H1 (cell line): ENCODE measurements around the gene RALGAPA2. TPM values are rescaled to one million over a fixed set of nuclear protein-coding genes. Genes with fewer than 3 reads are reported as not detected.

ENCODE experiments used
- CTCF ChIA-PET: fragments of 300-600 bp; sonication (Branson Sonifier 250); formaldehyde crosslinking; loops from one replicate; lab custom pipeline; 2021; ENCODE audit not compliant: partially characterized antibody; lab: Charles Lee
- POLR2A ChIA-PET: fragments of 300-600 bp; sonication (Branson Sonifier 250); formaldehyde crosslinking; loops from one replicate; lab custom pipeline; 2021; ENCODE audit warnings: inconsistent platforms; ENCODE audit not compliant: partially characterized antibody; lab: Charles Lee
- DNase-seq, 2 experiments: peaks; one replicate each; pipeline versions ENCODE4 v3.0.0 to v3.0.0-alpha.2; 2010 to 2022; ENCODE audit warnings: low spot score in 2 of 2, low read depth in 1 of 2, mixed read lengths in 1 of 2
- FAIRE-seq: peaks from 2 replicates; lab custom pipeline; 2011; peaks lifted over from hg19 to GRCh38; lab: Jason Lieb, UNC
- H2AFZ ChIP-seq: 2 replicates; pipeline ENCODE4 v1.8.1; 2012; ENCODE audit warnings: low read length, inconsistent platforms
- H2AK5ac ChIP-seq: 2 replicates; pipeline ENCODE4 v1.6.1; 2013; ENCODE audit warnings: low read depth, low read length
- H2BK120ac ChIP-seq: replicated peaks from 2 replicates; pipeline ENCODE3; 2013; ENCODE audit warnings: low read depth, low read length, inconsistent platforms
- H2BK12ac ChIP-seq: 2 replicates; pipeline ENCODE4 v1.6.1; 2013; ENCODE audit warnings: low read depth, low read length
- H2BK15ac ChIP-seq: 2 replicates; pipeline ENCODE4 v1.6.1; 2013; ENCODE audit warnings: low read length
- H2BK20ac ChIP-seq: 2 replicates; pipeline ENCODE4 v1.6.1; 2013; ENCODE audit warnings: low read length
- H2BK5ac ChIP-seq: 2 replicates; pipeline ENCODE4 v1.6.1; 2013; ENCODE audit warnings: low read depth, low read length
- H3K14ac ChIP-seq: 2 replicates; pipeline ENCODE4 v1.6.1; 2013; ENCODE audit warnings: inconsistent platforms; ENCODE audit not compliant: insufficient read length
- H3K18ac ChIP-seq: 2 replicates; pipeline ENCODE4 v1.6.1; 2013; ENCODE audit warnings: low read length; ENCODE audit errors: extremely low read depth
- H3K23ac ChIP-seq: 2 replicates; pipeline ENCODE4 v1.6.1; 2013; ENCODE audit warnings: inconsistent platforms; ENCODE audit not compliant: insufficient read length
- H3K23me2 ChIP-seq: 2 replicates; pipeline ENCODE4 v1.6.1; 2013; ENCODE audit warnings: low read depth, low read length
- H3K27ac ChIP-seq: 2 replicates; pipeline ENCODE4 v1.6.1; 2011; ENCODE audit warnings: low read depth, low read length, inconsistent platforms
- H3K27me3 ChIP-seq, 4 experiments: replicated peaks in 1 of 4; 1 replicate in 1 of 4; 2 replicates in 3 of 4; pipeline versions ENCODE4 v1.6.1 to v1.8.1; 2011 to 2013; ENCODE audit warnings: low read length in 3 of 4, mild to moderate bottlenecking in 3 of 4, inconsistent platforms in 2 of 4, mixed read lengths in 2 of 4, moderate library complexity in 1 of 4; ENCODE audit not compliant: control insufficient read depth in 3 of 4, insufficient read depth in 3 of 4; ENCODE audit errors: extremely low read depth in 1 of 4
- H3K36me3 ChIP-seq, 4 experiments: 2 replicates each; pipeline versions ENCODE4 v1.6.1 to v1.8.1; 2011 to 2013; ENCODE audit warnings: mild to moderate bottlenecking in 4 of 4, low read length in 3 of 4, moderate library complexity in 2 of 4, control low read depth in 1 of 4, inconsistent platforms in 1 of 4; ENCODE audit not compliant: insufficient read depth in 4 of 4, control insufficient read depth in 2 of 4
- H3K4ac ChIP-seq: replicated peaks from 2 replicates; pipeline ENCODE3; 2013; ENCODE audit warnings: low read length, low read depth, mixed read lengths, inconsistent platforms; ENCODE audit not compliant: insufficient read length
- H3K4me1 ChIP-seq, 4 experiments: replicated peaks in 1 of 4; 1 replicate in 1 of 4; 2 replicates in 3 of 4; pipeline versions ENCODE4 v1.6.1 to v1.8.1; 2011 to 2013; ENCODE audit warnings: low read length in 3 of 4, inconsistent platforms in 2 of 4, mixed read lengths in 1 of 4; ENCODE audit not compliant: insufficient read depth in 4 of 4, control insufficient read depth in 3 of 4
- H3K4me2 ChIP-seq, 2 experiments: 2 replicates each; pipeline versions ENCODE4 v1.6.1 to v1.8.1; 2011 to 2013; ENCODE audit warnings: low read depth in 2 of 2, low read length in 2 of 2, control low read depth in 1 of 2, inconsistent platforms in 1 of 2, mild to moderate bottlenecking in 1 of 2; ENCODE audit not compliant: insufficient read depth in 1 of 2
- H3K4me3 ChIP-seq, 4 experiments: fragments of 200-600, 300-600 bp in 1 of 4; sonication (generic), shearing (Covaris generic), sonication (Bioruptor Twin) in 1 of 4; 2 replicates each; pipeline versions ENCODE4 v1.5.1 to v1.8.1; 2011 to 2016; ENCODE audit warnings: low read length in 4 of 4, low read depth in 3 of 4, control low read depth in 2 of 4, inconsistent platforms in 2 of 4, mild to moderate bottlenecking in 2 of 4, mixed read lengths in 1 of 4, moderate library complexity in 1 of 4; ENCODE audit not compliant: insufficient read depth in 2 of 4; ENCODE audit errors: extremely low read depth in 1 of 4
- H3K56ac ChIP-seq: replicated peaks from 2 replicates; pipeline ENCODE3; 2013; ENCODE audit warnings: low read depth, mild to moderate bottlenecking, mixed read lengths, low read length, inconsistent platforms; ENCODE audit not compliant: insufficient read length
- H3K79me1 ChIP-seq: 2 replicates; pipeline ENCODE4 v1.6.1; 2013; ENCODE audit warnings: low read depth, low read length, control low read depth
- H3K79me2 ChIP-seq, 2 experiments: 2 replicates each; pipeline versions ENCODE4 v1.6.1 to v1.8.1; 2012 to 2013; ENCODE audit warnings: low read length in 2 of 2, mild to moderate bottlenecking in 2 of 2, inconsistent platforms in 1 of 2; ENCODE audit not compliant: insufficient read depth in 2 of 2, control insufficient read depth in 1 of 2
- H3K9ac ChIP-seq, 4 experiments: replicated peaks in 1 of 4; 1 replicate in 1 of 4; 2 replicates in 3 of 4; pipeline versions ENCODE4 v1.6.1 to v1.8.1; 2011 to 2013; ENCODE audit warnings: low read depth in 3 of 4, low read length in 3 of 4, control low read depth in 2 of 4, mild to moderate bottlenecking in 2 of 4, moderate library complexity in 2 of 4, inconsistent platforms in 1 of 4; ENCODE audit errors: extremely low read depth in 1 of 4
- H3K9me3 ChIP-seq, 2 experiments: 2 replicates each; pipeline versions ENCODE4 v1.6.1 to v1.8.1; 2012 to 2013; ENCODE audit warnings: mild to moderate bottlenecking in 2 of 2, moderate library complexity in 2 of 2, control low read depth in 1 of 2, inconsistent platforms in 1 of 2, low read depth in 1 of 2, low read length in 1 of 2, mixed read lengths in 1 of 2; ENCODE audit not compliant: insufficient read depth in 2 of 2
- H4K20me1 ChIP-seq, 2 experiments: replicated peaks in 1 of 2; 2 replicates each; pipeline versions ENCODE3 to v1.8.1; 2011 to 2013; ENCODE audit warnings: inconsistent platforms in 2 of 2, low read length in 2 of 2, mild to moderate bottlenecking in 1 of 2; ENCODE audit not compliant: insufficient read depth in 2 of 2, control insufficient read depth in 1 of 2
- H4K5ac ChIP-seq: 2 replicates; pipeline ENCODE4 v1.6.1; 2013; ENCODE audit warnings: low read length, low read depth, mixed read lengths, inconsistent platforms; ENCODE audit not compliant: insufficient read length
- H4K8ac ChIP-seq: 2 replicates; pipeline ENCODE4 v1.8.0; 2013; ENCODE audit warnings: mild to moderate bottlenecking, moderate library complexity, low read length, inconsistent platforms; ENCODE audit not compliant: insufficient read depth; ENCODE audit errors: extremely low read depth
- H4K91ac ChIP-seq: replicated peaks from 2 replicates; pipeline ENCODE3; 2013; ENCODE audit warnings: low read length, mixed read lengths, inconsistent platforms; ENCODE audit not compliant: insufficient read length
- BACH1 ChIP-seq: IDR thresholded peaks from 2 replicates; pipeline ENCODE4 v1.6.1; 2012; ENCODE audit warnings: low read length, improper control_type of control experiment
- BCL11A ChIP-seq, 2 experiments: IDR thresholded peaks; one replicate each; pipeline ENCODE4 v1.6.1; 2011; ENCODE audit warnings: low read depth in 2 of 2, low read length in 2 of 2, mild to moderate bottlenecking in 2 of 2
- CBX5 ChIP-seq: fragments of 300-800, 300-1000 bp; sonication (generic); IDR thresholded peaks from 2 replicates; pipeline ENCODE4 v1.7.1; 2016; ENCODE audit warnings: antibody characterized with exemption, low read length, low read depth
- E2F6 ChIP-seq: IDR thresholded peaks from 2 replicates; pipeline ENCODE4 v1.6.1; 2012; ENCODE audit warnings: inconsistent platforms
- FOSL1 ChIP-seq: IDR thresholded peaks from 2 replicates; pipeline ENCODE4 v1.6.1; 2011; ENCODE audit warnings: mild to moderate bottlenecking, low read depth, low read length, moderate library complexity; ENCODE audit not compliant: insufficient read depth
- GABPA ChIP-seq: IDR thresholded peaks from 2 replicates; pipeline ENCODE4 v1.6.1; 2011; ENCODE audit warnings: mild to moderate bottlenecking, low read length, moderate library complexity, borderline replicate concordance; ENCODE audit not compliant: insufficient read depth
- HDAC2 ChIP-seq, 2 experiments: fragments of 300-600 bp in 1 of 2; sonication (generic) in 1 of 2; IDR thresholded peaks; 2 replicates each; pipeline ENCODE4 v1.6.1; 2011 to 2012; ENCODE audit warnings: low read depth in 2 of 2, low read length in 2 of 2, mild to moderate bottlenecking in 2 of 2, moderate library complexity in 2 of 2, borderline replicate concordance in 1 of 2, inconsistent platforms in 1 of 2
- HDAC6 ChIP-seq: IDR thresholded peaks from one replicate; pipeline ENCODE4 v1.7.1; 2012; ENCODE audit warnings: low read depth, mild to moderate bottlenecking, inconsistent platforms, low read length, moderate library complexity
- KDM1A ChIP-seq: fragments of 200-600, 300-600 bp; sonication (generic); IDR thresholded peaks from 2 replicates; pipeline ENCODE4 v1.7.1; 2016; ENCODE audit warnings: mild to moderate bottlenecking, low read length, borderline replicate concordance
- MAFK ChIP-seq: IDR thresholded peaks from 2 replicates; pipeline ENCODE4 v1.6.1; 2012; ENCODE audit warnings: low read depth, mild to moderate bottlenecking, improper control_type of control experiment, low read length
- SP1 ChIP-seq: IDR thresholded peaks from 2 replicates; pipeline ENCODE4 v1.6.1; 2011; ENCODE audit warnings: low read depth, low read length
- SRF ChIP-seq: IDR thresholded peaks from 2 replicates; pipeline ENCODE4 v1.6.1; 2011; ENCODE audit warnings: mild to moderate bottlenecking, low read depth, low read length, moderate library complexity
- TAF1 ChIP-seq: IDR thresholded peaks from 2 replicates; pipeline ENCODE4 v1.6.1; 2011; ENCODE audit warnings: mild to moderate bottlenecking, low read depth, low read length
- TBP ChIP-seq: IDR thresholded peaks from 2 replicates; pipeline ENCODE4 v1.6.1; 2011; ENCODE audit warnings: low read depth, low read length, improper control_type of control experiment
- ZNF274 ChIP-seq: IDR thresholded peaks from 2 replicates; pipeline ENCODE4 v1.7.0; 2012; ENCODE audit warnings: low read length, borderline replicate concordance; ENCODE audit errors: extremely low read depth
- WGBS, 2 experiments: shearing (Covaris generic) in 1 of 2; methylation state at CpG; one replicate each; pipeline versions ENCODE4 v1.1.6 to v1.1.7; 2013 to 2015; ENCODE audit warnings: low lambda C conversion rate in 2 of 2, mixed read lengths in 2 of 2, inconsistent platforms in 1 of 2, low coverage in 1 of 2, missing lambda C conversion rate in 1 of 2; ENCODE audit not compliant: insufficient replicate concordance in 2 of 2, insufficient coverage in 1 of 2, insufficient read length in 1 of 2; ENCODE audit errors: extremely low coverage in 1 of 2, missing lambda C conversion rate in 1 of 2; 5-methylcytosine and 5-hydroxymethylcytosine counted together
- polyA plus RNA-seq, 7 experiments: library from polyadenylated mRNA; depleted of rRNA in 3 of 7; stranded (reverse) in 5 of 7; unstranded in 2 of 7; fragments of >200 nt in 5 of 7; fragments of 200-250 nt in 2 of 7; gene quantifications; 1 replicate in 5 of 7; 2 replicates in 1 of 7; 4 replicates in 1 of 7; pipeline versions ENCODE4 v1.2.1 to v1.2.3, GENCODE V29; 2011 to 2013; ENCODE audit warnings: missing spikeins in 2 of 7, mixed read lengths in 2 of 7
- total RNA-seq: library from RNA; stranded (reverse); fragmentation: NEBNext Ultra II Directional; extraction: Animal tissue kit (Norgen Biotek cat#: 25700); gene quantifications from 2 replicates; pipeline ENCODE4 v1.2.1, GENCODE V29; 2021

RALGAPA2 gene
- total and polyA plus RNA-seq, 2 of the 8 experiments (the other 6 are each of a cell fraction or from before 2014, with no cell fraction given) = 5.1 to 25.5 TPM

GRCh38 chr20:20606050-20606449, 106.4 kb downstream of the RALGAPA2 start:
- no peak overlapping the region for H2AFZ ChIP-seq
- no peak overlapping the region for H3K4me2 ChIP-seq
- H2BK15ac ChIP-seq = no peak overlapping the region
- H3K23ac ChIP-seq = no peak overlapping the region
- no peak overlapping the region for H3K27ac ChIP-seq
- no peak overlapping the region for H3K56ac ChIP-seq
- no peak overlapping the region for H2BK20ac ChIP-seq
- no peak overlapping the region for H3K14ac ChIP-seq
- 86% methylated on average over 3 of the region's 3 CpGs; no CpG with 5 or more reads in 1 of the 2 experiments for WGBS, 2 experiments
- no peaks in the 10 kb centered on the region for H3K79me1 ChIP-seq
- H2BK5ac ChIP-seq = no peak overlapping the region
- ChIA-PET CTCF (interaction anchor here (1.5 kb wide), 1 partner anchor 12 kb away, joined by 6 read pairs; no protein-coding TSS in a partner anchor), POLR2A (no interaction called here)
- no peak overlapping the region for H3K18ac ChIP-seq
- H3K9me3 ChIP-seq = no peaks in the 10 kb centered on the region
- no peak overlapping the region for H4K91ac ChIP-seq
- H2BK12ac ChIP-seq = no peak overlapping the region
- H2AK5ac ChIP-seq = no peak overlapping the region
- H3K36me3 ChIP-seq = no peaks in the 10 kb centered on the region; a peak in 1 of 8 replicates
- no peak overlapping the region for H2BK120ac ChIP-seq
- H3K9ac ChIP-seq = no peak overlapping the region
- no peaks in the 10 kb centered on the region for H3K27me3 ChIP-seq
- no peaks in the 10 kb centered on the region for H3K4me1 ChIP-seq
- no peaks in the 10 kb centered on the region for H4K20me1 ChIP-seq
- no peak for TF ChIP-seq KDM1A
- TF ChIP-seq SRF = no peak
- TF ChIP-seq E2F6 = no peak
- TF ChIP-seq HDAC2 (IDR thresholded peaks at IDR 0.05; ENCODE audit: borderline replicate concordance in 1 of 2, low read depth in 2 of 2, low read length in 2 of 2) = no peak
- no peak for TF ChIP-seq ZNF274
- no peak for TF ChIP-seq BCL11A (IDR thresholded peaks at IDR 0.05; ENCODE audit: low read depth in 2 of 2, low read length in 2 of 2)
- no peak for TF ChIP-seq SP1
- no peak for TF ChIP-seq GABPA
- no peak for TF ChIP-seq FOSL1
- TF ChIP-seq BACH1 = no peak
- no peak for TF ChIP-seq CBX5
- no peak for TF ChIP-seq MAFK
- no peak for TF ChIP-seq HDAC6
- no peak for TF ChIP-seq TBP
- TF ChIP-seq TAF1 = no peak
- no peaks in the 10 kb centered on the region for H3K79me2 ChIP-seq
- H3K4me3 ChIP-seq = no peak overlapping the region
- H4K5ac ChIP-seq = no peak overlapping the region
- H4K8ac ChIP-seq = no peak overlapping the region
- FAIRE-seq (no peak), DNase-seq (no peak)
- no peaks in the 10 kb centered on the region for H3K23me2 ChIP-seq
- H3K4ac ChIP-seq = no peak overlapping the region
